ACHN (cell line): ENCODE measurements around the gene FMNL2.
A peak's percentile ranks its signal among the peaks of the same experiment; 100 is the strongest.
"Not testable (repeated sequence)": the region's sequence is repeated elsewhere in the genome, so short reads cannot be mapped to it uniquely, and the experiment has no call there.

Source experiments
- DNase-seq: peaks from one replicate; pipeline ENCODE4 v3.0.0-alpha.2; 2015
- in situ Hi-C: cut with HindIII; loops from 2 replicates; pipeline ENCODE4 v1.10.0; 2017; ENCODE audit warnings: low sequenced_read_pairs, low pct_ligation_motif_present, low pct_unique_long_range_greater_than_20kb

The FMNL2 gene

DNA sequence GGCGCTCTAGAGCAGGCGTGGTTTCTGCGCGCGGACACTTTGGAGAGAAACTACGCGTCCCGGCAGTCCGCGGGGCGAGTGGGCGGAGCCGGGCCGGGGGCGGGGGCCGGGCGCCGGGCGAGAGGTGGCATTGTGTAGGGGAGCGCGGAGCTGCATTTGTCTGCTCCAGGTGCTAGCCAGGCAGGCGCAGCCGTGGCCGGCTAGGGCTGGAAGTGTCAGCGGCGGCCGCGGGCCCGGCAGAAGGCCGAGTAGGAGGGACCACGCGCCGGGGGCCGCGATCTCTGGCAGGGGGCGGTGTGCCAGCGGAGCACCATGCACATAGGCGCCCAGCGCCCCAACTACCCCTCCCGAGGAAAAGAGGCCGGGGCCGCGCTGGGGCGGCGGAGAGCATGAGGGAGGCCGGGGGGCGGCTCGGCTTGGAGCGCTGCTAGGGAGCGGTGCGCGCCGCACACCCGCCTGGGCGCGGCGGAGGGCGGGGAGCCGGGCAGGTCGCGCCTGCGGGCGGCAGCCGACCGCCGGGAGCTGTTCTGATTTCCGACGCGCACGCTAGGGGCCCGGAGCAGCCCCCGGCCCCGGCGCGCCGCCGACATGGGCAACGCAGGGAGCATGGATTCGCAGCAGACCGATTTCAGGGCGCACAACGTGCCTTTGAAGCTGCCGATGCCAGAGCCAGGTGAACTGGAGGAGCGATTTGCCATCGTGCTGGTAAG is at the start of gene FMNL2:
FMNL2 (plus strand) TSS at position 159 of the 710 bp plus-strand sequence.
- DNase-seq, result peak; percentile 87
- in situ Hi-C loops, result no loop called here

DNA sequence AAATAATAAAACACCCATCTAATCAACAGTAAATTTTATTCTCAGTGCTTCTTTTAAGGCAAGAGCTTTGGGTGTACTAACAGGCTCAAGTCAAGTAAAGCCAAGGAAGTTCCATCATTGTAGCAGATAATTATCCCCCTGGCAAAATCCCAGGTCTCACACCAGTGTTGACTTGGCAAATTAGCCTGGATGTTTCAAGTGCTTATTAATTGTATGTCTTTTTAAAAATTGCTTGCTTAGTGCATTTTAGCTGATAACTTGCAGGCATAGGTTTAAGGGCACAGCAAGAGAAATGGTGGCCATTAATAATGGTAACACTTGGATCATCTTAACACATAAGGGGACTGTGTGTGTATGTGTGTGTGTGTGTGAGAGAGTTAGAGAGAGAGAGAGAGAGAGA is 42.0 kb upstream of the FMNL2 start:
- in situ Hi-C loops, result no loop called here
- no peak for DNase-seq

DNA sequence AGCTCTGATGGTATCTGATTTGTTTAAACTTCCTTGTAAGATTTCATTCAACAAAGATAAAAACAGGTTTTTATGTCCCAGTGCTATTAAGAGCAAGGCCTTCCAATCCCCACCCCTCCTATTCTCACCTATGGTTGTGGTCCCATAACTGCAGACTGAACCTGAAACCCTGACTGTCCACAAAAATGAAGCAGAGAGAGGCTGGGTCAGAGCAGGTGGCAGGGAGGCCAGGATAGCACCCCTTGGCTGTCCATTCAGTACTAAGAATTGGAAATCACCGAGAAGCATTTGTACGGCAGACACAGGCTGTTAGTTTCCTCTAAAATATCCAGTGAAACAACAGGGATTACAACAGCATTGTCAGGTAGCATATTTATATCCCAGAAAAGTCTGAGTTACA is 37.3 kb upstream of the FMNL2 start:
- in situ Hi-C loops, result no loop called here
- DNase-seq, result no peak

DNA sequence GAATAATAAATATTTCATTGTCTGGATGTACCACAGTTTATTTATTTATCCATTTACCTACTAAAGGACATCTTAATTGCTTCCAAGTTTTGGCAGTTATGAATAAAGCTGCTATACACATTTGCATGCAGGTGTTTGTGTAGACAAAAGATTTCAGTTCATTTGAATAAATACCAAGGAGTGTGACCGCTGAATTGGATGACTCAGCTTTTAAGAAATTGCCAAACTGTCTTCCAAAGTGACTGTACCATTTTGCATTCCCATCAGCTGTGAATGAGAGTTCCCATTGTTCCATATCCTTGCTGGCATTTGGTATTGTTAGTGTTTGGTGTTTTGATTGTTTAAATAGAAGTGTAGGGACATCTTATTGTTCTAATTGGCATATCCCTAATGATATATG is 36.2 kb upstream of the FMNL2 start:
- no peak for DNase-seq
- in situ Hi-C loops, result no loop called here

DNA sequence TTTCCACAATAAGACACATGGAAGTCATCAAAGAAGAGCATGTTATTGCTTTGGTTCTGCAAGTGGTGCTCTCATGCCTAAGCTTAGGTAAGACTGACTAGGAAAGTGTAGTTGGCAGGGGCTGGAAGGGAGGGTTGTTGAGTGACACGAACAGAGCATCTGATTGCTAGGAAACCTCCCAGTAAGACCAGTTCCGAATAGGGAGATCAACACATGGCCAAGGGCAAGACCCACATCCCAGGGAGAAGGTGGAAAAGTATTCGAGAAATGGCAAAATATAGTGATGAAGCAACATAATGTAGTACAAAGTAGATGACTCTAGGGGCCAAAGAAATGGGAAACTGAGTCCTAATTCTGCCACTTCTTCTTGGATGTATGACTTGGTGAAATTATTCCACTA is 33.8 kb upstream of the FMNL2 start:
- in situ Hi-C loops, result no loop called here
- no peak for DNase-seq

DNA sequence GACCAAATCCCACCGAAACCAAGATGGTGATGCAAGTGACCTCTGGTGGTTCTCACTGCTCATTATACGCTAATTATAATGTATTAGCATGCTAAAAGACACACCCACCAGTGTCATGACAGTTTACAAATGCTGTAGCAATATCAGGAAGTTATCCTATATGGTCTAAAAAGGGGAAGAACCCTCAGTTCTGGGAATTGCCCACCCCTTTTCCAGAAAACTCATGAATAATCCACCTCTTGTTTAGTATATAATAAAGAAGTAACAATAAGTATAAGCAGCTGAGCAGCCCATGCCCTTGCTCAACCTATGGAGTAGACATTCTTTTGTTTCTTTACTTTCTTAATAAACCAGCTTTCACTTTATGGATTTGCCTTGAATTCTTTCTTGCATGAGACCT is 31.0 kb upstream of the FMNL2 start:
- in situ Hi-C loops, result no loop called here

DNA sequence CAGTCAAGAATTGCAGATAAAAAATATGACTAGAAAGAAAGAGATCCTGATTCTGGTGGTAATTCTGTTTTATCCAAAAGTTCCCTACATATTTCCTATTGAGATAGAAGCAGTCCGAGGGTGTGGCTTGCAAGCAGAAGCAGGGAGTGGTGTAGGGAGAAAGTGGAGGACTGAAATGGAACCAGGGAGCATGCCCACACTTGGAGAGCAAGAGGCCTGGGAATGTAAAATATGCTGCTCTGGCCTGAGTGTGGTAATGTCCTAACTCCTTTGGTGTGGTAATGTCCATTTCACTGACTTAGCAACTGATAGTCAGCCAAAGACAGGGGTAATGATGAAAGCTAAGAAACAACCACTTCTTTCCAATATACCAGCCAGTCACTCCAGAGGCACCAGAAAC is 30.1 kb upstream of the FMNL2 start:
- DNase-seq, result no peak
- in situ Hi-C loops, result no loop called here

More for the DNA sequence above, 31.0 kb upstream of the FMNL2 start:
- DNase-seq, result no peak

DNA sequence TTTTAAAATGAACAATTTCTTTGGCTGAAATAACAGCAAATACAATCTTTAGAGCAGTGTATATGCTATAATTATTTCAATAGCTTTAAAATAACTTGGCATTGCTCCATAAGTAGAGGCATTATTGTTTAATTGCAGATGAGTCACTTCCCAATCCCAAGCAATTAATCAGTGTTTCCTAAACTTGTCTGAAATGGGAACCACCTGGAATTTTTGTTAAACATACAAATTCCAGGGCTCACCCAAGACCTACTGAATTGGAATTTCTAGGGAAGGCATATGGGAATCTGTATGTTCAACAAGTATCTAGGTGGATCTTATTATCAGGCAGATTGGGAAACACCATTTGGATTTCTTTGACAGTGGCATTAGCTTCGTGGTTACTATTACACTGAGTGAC is 27.1 kb upstream of the FMNL2 start:
- in situ Hi-C loops, result no loop called here
- no peak for DNase-seq

DNA sequence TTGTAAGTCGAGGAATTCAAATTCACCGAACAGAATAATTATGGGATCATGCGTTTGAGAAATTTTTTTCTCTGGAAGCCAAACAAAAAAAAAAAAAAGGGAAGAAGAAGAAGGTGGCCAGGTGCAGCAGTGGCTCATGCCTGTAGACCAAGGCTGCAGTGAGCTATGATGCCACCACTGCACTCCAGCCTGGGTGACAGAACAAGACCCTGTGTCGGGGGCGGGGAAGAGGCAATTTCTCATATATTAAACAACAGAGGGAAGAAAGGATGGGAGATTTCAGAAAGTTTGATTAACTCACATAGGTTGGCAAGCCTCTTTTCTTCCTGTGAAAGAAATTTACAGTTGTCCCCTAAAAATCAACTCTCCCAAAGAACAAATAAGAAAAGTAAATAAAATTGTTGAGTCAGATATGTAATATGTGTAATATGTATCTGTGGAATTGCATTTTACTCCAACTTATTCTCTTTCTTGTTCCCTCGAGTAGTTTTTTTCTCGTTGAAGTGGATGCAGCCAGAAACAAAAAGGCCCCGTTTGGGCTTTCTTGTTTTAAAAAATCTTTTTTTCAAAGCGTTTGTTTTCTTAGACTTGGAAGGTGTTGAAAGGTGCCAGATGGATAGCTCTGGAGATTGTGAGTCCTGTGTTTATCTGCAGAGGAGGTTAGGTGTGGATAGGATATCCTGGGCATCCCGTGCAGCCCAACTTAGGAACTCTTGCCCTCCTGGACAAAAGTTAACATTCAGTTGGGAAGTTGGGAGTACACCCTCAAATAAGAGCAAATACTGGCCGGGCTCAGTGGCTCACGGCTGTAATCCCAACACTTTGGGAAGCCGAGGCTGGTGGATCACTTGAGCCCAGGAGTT is 25.4 kb upstream of the FMNL2 start:
- no peak for DNase-seq
- in situ Hi-C loops, result no loop called here

DNA sequence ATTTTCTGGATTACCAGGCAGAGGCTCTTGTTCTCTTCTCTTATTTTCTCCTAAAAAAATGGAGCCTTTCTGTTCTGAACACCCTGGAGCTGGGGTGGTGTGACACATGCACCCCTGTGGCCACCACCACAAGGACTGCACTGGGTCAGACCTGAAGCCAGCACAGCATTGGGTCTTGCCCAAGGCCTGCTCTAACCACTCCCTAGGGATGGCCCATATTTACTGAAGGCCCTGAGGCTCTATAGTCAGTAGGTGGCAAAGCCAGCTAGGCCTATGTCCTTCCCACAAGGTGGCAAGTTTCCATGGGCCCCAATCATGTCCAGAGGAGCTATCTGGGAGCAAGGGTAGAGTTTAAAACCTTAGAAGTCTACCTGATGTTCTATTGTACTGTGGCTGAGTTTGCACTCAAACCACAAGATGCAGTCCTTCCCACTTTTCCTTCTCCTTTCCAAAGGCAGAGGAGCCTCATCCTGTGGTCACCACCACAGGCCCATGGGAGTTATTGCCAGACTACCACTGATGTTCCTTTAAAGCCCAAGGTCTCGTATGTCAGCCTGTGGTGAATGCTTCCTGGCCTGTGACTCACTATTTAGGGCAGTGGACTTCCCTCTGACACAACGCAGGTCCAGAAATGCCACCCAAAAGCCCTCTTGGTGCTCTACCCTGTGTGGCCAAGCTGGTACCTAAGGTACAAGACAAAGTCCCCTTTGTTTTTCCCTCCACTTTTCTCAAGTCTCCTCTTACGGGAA is 15.0 kb upstream of the FMNL2 start:
- no peak for DNase-seq
- in situ Hi-C loops, result no loop called here

DNA sequence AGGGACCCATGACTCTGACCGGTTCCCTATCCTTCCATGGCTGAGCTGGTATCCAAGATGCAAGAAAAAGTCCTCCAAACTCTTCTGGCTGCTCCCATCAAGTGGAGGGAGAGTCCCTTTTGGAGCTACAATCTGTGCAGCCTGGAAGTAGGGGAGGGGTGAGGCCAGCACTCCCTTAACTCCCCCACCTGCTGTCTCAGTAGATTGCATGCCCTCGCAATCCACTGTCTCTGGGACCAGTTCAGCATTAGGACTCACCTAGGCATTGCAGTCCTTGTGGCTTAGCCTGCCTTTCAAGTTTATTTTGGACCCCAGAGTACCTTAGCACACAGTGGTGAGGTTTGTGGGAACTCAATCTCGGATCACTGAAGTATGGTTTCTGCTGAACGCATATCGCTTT is 14.2 kb upstream of the FMNL2 start:
- in situ Hi-C loops, result no loop called here
- DNase-seq, result no peak

DNA sequence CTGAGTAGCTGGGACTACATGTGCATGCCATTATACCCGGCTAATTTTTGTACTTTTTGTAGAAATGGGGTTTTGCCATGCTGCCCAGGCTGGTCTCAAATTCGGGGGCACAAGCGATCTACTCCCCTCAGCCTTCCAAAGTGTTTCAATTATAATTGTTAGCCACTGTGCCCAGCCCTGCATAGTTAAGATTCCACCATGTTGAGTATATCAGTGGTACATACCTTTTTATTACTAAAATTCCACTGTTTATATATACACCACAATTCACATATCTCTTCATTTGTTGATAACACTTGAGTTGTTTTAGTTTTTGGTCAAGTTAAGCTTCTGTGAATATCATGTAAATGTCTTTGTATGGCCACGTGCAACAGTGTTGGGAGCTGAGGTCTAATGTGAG is 12.8 kb upstream of the FMNL2 start:
- no peak for DNase-seq
- in situ Hi-C loops, result no loop called here

DNA sequence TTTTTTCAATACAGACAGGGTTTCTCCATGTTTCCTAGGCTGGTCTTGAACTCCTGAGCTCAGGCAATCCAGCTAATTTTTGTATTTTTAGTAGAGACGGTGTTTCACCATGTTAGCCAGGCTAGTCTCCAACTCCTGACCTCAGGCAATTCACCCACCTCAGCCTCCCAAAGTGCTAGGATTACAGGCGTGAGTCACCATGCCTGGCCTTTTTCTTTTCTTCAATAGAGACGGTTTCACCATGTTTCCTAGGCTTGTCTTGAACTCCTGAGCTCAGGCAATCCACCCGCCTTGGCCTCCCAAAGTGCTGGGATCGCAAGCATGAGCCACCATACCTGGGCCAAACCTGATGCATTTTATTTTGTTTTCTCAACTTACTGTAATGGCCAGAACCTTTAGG is 9.8 kb upstream of the FMNL2 start:
- in situ Hi-C loops, DNase-seq: not testable (repeated sequence)

DNA sequence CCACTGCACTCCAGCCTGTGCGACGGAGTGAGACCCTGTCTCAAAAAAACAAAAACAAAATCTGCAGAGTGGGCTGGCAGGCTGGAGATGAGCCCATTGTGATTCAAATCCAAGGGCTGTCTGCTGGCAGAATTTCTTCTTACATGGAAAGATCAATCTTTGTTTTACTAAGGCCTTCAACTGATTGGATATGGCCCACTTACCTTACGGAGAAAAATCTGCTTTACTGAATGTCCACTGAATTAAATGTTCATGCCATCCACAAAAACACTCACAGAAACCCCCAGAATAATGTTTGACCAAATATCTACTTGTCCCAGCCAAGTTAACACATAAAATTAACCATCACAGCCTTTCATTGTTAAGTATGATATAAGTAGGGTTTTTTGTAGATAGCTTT is 8.3 kb upstream of the FMNL2 start:
- in situ Hi-C loops, result no loop called here
- DNase-seq, result no peak

DNA sequence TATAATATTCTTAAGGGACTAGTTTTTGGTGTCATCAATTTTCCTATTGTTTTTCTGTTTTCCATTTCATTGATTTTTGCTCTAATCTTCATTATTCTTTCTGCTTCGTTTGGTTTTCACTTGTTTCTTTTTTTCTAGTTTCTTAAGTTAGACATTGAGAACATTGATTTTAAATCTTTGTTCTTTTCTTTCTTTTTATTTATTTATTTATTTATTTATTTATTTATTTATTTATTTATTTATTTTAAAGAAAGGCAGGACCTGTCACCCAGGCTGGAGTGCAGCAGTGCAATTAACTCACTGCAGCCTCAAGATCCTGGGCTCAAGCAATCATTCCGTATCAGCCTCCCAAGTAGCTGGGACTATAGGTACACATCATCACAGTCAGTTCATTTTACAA is 7.0 kb upstream of the FMNL2 start:
- no peak for DNase-seq
- in situ Hi-C loops, result no loop called here

DNA sequence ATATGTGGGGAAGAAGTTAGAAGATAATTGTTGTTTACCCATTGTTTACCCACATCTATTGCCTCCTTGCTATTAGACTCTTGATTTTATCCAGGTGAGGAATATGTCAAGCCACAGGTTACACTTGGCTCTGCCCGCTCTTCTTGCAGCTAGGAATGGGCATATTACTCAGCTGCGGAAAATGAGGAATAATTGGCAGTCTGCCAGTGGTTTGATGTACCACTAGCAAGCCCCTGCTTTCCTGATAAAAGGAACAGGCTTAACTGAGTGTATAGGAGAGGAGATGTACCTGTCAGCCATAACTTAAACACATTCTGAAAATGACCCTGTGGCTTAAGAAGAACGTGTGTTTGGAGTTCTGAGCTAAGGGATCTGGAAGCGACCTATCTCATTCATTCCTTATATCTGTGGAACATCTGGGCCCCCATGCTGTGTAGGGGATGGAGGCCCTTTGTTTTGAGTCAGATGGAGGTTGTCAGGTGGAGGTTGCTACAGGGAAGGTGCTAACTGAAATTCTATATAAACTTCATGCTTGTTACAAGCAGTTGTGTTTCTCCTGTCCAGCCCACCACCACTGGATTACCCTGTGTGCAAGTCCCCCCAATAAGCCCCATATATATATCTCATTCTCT is 4.6 kb upstream of the FMNL2 start:
- in situ Hi-C loops, result no loop called here
- no peak for DNase-seq

DNA sequence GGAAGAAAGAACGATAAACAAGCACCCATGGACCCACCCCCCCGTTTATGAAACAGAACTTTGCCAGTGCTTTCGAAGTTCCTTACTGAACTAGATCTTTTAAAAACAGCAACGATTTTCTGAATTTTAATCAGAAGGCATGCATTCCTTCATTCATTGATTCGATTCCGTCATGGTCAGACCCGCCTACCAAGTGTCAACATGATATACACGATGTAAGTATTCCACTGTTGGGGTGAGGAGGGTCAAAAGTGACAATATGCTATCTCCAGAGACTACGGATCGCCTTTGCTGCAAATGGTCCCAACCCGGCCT is 316 bp upstream of the FMNL2 start:
- in situ Hi-C loops, result no loop called here
- no peak for DNase-seq

DNA sequence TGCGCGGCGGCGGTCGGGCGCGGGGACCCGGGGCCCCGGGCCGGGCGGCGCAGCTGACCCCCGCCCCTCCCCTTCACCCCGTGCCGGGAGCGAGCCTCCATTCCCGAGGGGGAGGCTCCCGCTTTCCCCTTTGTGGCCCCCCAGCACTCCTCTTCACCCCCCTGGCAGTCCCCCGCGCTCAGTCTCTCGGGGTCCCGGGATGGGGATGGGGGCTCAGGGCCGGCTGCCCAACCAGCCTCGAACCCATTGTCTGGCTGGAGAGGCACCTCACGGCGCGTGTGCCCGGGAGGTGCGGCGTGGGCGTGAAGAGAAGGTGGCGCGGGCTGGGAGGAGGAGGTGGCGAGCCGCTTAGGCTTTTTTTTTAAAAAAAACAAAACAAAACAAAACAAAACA is 748 bp downstream of the FMNL2 start:
- in situ Hi-C loops, result no loop called here

More for the DNA sequence above, 748 bp downstream of the FMNL2 start:
- DNase-seq, result peak; percentile 35
